ENCODE data around the gene KIF6.
"Not testable (repeated sequence)": the region's sequence is repeated elsewhere in the genome, so short reads cannot be mapped to it uniquely, and the experiment has no call there.

The KIF6 gene

GRCh38 chr6:39302669-39303424 is 422.4 kb downstream of the KIF6 start:
- DNase-seq = peak; percentile 88

DNA sequence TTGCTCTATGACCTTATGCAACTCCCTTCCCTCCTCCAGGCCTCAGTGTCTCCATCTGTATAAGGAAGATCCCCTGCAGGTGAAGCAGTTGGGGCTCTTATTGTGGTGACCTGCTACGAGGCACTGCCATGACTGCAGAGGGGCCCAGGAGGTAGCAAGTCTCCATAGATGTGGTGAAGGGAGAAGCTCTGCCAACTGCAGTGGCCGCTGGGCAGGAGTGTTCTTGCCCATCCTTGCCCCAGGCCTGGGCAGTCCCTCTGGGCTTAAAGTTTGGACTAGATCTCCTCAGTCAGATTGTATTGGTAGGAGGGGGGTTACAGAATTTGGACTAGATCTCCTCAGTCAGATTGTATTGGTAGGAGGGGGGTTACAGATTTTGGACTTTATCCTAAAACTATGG is 423.2 kb downstream of the KIF6 start:
- no peak for DNase-seq

- DNase-seq = no peak
These were observed 423.6 kb downstream of the KIF6 start for GRCh38 chr6:39301606-39302005.

GRCh38 chr6:39300739-39301138 is 424.5 kb downstream of the KIF6 start:
- DNase-seq = no peak

DNA sequence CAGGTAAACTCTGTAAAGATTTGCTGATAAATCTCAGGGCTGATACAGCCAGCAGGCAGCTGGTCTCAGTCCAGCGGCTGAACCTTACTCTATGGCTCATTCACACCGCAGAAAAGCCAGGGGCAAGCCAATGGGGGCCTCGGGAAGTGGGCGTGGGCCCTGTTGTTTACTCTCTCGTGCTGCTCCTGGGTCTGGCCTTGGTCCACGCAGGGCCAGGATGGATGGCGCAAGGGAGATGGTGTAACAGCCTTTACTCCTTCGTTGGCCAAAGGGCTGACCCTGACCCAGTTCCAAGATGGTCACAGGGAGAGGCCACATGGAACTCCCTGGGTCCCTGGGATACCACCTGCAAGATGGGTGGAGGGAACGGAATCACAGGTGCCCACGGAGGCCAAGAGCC is 427.1 kb downstream of the KIF6 start:
- DNase-seq = no peak

- DNase-seq = no peak
These were observed 428.2 kb downstream of the KIF6 start for GRCh38 chr6:39296745-39297640.

- no peak for DNase-seq
These were observed 429.6 kb downstream of the KIF6 start for GRCh38 chr6:39295611-39296011.

GRCh38 chr6:39294899-39295298 is 430.3 kb downstream of the KIF6 start:
- DNase-seq = no peak

DNA sequence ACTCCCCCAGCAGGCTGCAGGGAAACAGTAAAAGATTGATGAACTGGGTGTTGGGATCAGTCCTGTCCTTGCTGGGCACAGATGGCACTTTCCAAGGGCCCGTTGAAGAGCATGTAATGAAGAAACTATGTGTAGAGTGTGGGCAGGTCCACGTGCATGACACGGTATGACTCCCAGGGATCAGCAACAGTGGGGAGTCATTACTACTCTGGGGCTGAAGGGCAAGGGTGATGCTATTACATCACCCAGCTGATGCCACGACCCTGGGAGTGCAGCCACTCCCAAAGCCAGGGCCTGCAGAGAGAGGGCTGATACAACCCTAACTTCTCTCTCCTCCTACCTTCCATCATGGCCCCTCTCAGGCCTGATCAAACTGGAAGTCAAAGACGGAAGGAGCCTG is 431.1 kb downstream of the KIF6 start:
- DNase-seq = no peak

DNA sequence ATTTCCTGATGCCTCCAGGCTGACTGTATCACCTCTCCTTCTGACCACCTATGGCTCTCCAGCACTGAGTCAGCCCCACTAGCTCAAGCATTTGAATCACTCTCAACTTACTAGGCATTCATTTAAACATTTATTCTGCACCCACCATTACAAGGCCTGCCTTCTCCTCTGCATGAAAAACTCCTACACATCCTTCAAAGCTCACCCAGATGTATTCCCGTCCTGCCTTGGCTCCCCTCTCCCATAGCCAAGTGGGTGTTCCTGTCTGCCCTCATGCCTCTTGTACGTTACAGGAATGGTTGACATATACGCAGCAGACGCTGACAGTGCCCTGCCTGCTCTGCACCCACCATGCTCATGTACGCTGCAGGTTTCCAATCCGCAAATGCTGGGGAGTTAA is 432.6 kb downstream of the KIF6 start:
- DNase-seq = no peak

DNA sequence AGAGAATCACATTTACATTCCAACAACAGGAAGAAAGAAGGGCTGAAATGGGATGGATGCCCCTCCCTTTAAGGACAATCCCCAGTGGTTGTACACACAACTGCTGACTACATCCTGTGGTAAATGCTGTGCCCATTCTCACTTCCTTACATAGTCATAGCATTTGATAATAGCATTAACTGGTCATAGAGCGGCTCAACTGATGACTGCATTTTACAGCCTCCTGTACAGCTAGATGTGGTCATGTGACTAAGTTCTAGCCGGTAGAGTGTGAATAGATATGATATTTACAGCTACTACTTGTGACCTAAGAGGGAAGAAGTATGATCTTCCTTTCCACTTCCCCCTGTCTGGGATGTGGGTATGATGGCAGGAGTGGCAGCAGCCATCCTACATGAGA is 435.7 kb downstream of the KIF6 start:
- no peak for DNase-seq

- DNase-seq = no peak
These were observed 437.6 kb downstream of the KIF6 start for GRCh38 chr6:39287601-39288000.

GRCh38 chr6:39286596-39286995 is 438.6 kb downstream of the KIF6 start:
- not testable (repeated sequence) for DNase-seq

DNA sequence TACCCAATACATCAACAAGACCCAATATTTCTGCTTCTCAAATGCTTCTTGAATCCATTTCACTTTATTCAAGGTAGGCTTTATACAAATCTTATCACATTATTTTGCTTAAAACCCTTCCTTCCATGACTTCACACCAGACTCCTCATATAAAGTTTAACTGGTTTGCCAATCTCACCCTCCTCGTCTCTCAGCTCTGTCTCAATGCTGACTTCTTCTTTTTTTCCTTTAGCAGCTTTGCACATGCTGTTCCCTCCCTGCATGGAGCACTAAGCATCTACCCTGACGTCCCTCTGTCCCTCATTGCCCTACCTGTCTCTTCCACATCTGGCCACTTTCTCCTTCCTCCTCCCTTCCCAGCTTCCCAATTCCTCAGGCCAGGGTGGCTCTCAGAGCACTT is 442.4 kb downstream of the KIF6 start:
- no peak for DNase-seq

DNA sequence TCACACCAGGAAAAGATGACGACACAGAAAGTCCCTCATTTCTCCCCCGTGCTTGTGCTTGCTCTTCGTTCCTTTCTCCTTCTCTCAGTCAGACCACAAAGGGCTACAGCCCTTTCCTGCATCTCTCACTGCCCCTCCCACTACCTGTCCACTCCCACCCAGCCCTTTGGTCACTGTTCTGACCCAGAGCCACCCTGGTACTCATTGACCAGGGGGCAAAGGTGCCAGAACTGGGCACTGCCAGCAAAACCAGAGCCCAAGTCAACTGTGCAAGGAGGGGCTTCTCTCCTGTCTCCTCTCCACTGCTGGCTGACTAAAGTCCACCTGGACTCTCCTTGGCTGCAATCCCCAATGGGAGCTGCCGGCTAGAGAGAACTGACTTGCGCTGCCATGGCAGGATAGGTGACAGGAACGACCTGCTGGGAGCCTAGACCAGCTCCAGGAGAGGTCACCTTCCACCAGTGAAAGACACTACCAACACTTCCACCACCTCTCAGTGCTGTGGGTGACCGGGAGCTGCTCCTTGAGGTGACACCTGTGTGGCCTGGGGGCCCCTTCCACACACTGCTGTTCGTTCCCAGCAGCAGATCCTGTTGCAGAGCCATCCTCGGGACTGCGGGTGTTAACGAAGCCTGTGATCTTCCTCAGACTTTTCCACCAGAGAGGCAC is 443.8 kb downstream of the KIF6 start:
- no peak for DNase-seq

DNA sequence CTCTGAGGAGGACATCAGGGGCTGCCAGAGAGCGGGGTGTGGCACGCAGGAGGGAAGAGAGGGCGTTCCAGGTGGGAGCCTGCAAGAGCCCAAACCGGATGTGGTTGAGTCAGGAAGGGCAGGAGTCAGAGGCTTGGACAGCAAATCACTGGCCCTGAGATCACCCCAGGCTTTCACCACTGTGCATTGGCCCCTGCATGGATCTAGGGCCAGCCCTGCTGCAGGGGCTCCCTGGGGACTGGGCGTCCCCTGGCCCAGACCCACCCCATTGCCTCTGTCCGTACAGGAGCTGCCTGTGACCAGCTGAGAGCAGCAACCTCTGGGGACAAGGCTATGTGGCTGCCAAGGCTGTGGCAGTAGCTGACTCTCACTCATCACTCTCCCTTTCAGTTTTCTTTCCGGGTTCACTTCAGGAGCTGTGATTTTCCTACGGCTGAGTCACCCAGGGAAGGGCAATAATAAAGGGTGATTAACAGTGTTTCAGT is 444.9 kb downstream of the KIF6 start:
- DNase-seq = no peak

Data from activated CD8-positive, alpha-beta memory T cell treated with anti-CD3 and anti-CD28 coated beads, Interleukin-2, amount 50 U/mL, for 4 hours (primary cell).